Activated CD4-positive, alpha-beta T cell treated with anti-CD3 and anti-CD28 coated beads, Interleukin-2, amount 10 ng/mL, durations not matched to agents 24 days and 14 days (primary cell): ENCODE results near the gene GLOD4. TPM values are rescaled to one million over a fixed set of nuclear protein-coding genes. Genes with fewer than 3 reads are reported as not detected.
"Not testable (repeated sequence)": the region's sequence is repeated elsewhere in the genome, so short reads cannot be mapped to it uniquely, and the experiment has no call there.

Source experiments
- DNase-seq: peaks from one replicate; pipeline ENCODE4 v3.0.0; 2022
- H3K27ac Mint-ChIP-seq: one replicate; pipeline ENCODE4 v1.8.0; 2022; ENCODE audit warnings: mild to moderate bottlenecking, mixed read lengths
- H3K27me3 Mint-ChIP-seq: one replicate; pipeline ENCODE4 v1.8.0; 2022; ENCODE audit warnings: mixed read lengths
- H3K36me3 Mint-ChIP-seq: one replicate; pipeline ENCODE4 v1.8.0; 2022; ENCODE audit warnings: low read depth, mild to moderate bottlenecking, mixed read lengths
- H3K4me1 Mint-ChIP-seq: one replicate; pipeline ENCODE4 v1.8.0; 2021; ENCODE audit warnings: mixed read lengths
- H3K4me3 Mint-ChIP-seq: one replicate; pipeline ENCODE4 v1.8.0; 2022; ENCODE audit warnings: mild to moderate bottlenecking, moderate library complexity, mixed read lengths
- H3K9me3 Mint-ChIP-seq: one replicate; pipeline ENCODE4 v1.8.0; 2021; ENCODE audit warnings: mixed read lengths
- intact Hi-C: fragments of 100-400 bp; cut with micrococcal nuclease; formaldehyde crosslinking; loops from one replicate; pipeline ENCODE4 v1.15.1; 2023
- total RNA-seq: library from RNA; stranded (reverse); gene quantifications from 2 replicates; pipeline ENCODE4 v1.2.3, GENCODE V29; 2022

The GLOD4 gene
- total RNA-seq, 1 donor from 2014 or later: 82.4 TPM

DNA sequence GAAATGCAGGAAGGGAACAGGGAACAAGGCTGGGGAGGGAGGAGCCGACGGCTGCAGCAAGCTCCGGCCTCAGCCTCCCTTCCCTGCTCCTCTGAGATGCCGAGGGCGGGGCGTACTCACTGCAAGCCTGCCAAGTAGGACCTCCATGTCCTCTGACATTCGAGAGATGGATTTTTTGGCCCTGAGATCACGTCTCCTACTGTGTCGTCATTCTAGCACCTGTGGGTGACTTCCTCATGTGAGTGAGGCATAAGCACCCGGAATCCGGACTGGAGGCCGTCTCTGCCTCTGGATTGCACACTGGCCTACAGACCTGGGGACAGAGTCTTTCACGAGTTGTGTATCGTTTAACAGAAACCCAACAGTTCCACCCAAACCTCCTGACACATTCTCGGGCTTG lies 14.5 kb upstream of the GLOD4 start:
- no peak overlapping the region for H3K27ac Mint-ChIP-seq
- DNase-seq: no peak
- intact Hi-C loops: loop anchor here (5.0 kb wide), 1 partner anchor 201 kb away; the partner anchor contains the start of gene TIMM22
- H3K4me3 Mint-ChIP-seq: no peak overlapping the region
- no peaks in the 10 kb centered on the region for H3K27me3 Mint-ChIP-seq
- no peaks in the 10 kb centered on the region for H3K9me3 Mint-ChIP-seq
- H3K36me3 Mint-ChIP-seq: peaks cover 16% of the 10 kb centered on the region
- H3K4me1 Mint-ChIP-seq: peaks cover 4% of the 10 kb centered on the region

DNA sequence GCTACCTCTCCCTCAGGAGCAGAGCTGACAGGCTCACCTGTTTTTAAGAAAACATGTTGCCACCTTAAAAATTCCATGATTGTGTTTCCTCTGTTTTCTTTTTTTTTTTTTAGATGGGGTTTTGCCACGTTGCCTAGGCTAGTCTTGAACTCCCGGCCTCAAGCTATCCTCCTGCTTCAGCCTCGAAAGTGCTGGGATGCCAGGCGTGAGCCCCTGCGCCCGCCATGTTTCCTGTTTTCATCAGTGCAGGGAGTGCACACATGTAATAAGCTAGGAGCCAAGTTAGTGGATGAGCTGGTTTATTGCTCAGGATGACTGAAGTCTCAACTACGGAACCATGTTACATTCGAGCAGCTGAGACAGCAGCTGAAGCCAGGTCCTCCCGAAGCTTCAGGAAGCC lies 13.6 kb upstream of the GLOD4 start:
- no peak overlapping the region for H3K4me3 Mint-ChIP-seq
- H3K4me1 Mint-ChIP-seq: peaks cover 4% of the 10 kb centered on the region
- H3K27me3 Mint-ChIP-seq: no peaks in the 10 kb centered on the region
- no peak for DNase-seq
- H3K27ac Mint-ChIP-seq: no peak overlapping the region
- no peaks in the 10 kb centered on the region for H3K9me3 Mint-ChIP-seq
- peaks cover 23% of the 10 kb centered on the region for H3K36me3 Mint-ChIP-seq
- intact Hi-C loops: loop anchor here (1.0 to 5.0 kb wide), 2 partner anchors 186 to 202 kb away; partner anchors contain the start of gene TIMM22

DNA sequence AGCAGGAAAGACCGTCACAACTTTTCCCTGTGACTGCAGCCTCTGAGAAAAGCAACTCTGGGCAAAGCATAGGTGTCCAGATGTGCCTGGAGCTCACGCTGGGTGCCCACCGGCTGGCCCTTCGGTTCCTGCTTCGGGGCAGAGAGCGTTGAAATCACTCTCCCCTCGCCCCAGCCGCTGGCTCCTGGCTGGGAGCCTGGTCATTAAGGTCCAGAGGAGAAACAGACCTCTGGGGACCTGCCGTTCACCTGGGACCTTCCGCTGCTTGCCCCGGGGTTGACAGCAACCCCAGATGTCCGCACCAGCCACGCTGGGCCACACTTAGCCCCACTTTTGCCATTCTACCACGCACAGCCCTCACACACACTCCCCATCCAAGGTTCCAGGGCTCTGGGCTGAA lies 13.2 kb upstream of the GLOD4 start:
- Mint-ChIP-seq H3K4me3 (no peak overlapping the region), H3K4me1 (peaks cover 4% of the 10 kb centered on the region), H3K27ac (no peak overlapping the region), H3K27me3 (no peaks in the 10 kb centered on the region), H3K9me3 (no peaks in the 10 kb centered on the region), H3K36me3 (peaks cover 23% of the 10 kb centered on the region)
- DNase-seq: no peak
- intact Hi-C loops: loop anchor here (1.0 to 5.0 kb wide), 2 partner anchors 186 to 202 kb away; partner anchors contain the start of gene TIMM22

DNA sequence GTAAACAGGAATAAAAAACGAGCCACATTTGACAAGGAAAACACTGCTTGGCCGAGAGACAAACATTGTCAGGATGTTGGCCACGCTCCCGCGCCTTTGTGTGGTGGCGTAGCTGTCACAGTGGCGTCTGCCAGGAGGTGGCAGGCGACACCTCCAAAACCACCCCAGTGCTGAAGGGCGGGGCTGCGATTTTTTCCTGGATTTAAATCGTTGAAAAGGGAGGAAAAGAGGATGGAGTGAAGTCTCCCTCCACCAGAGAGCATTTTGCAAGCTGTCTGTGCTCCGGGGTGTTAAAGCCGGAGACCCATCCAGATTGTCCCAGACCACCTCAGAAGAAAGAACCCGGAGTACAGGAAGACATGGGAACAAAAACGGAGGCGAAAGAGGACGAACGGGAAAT lies 12.8 kb upstream of the GLOD4 start:
- DNase-seq: peak; percentile 82
- peaks cover 25% of the 10 kb centered on the region for H3K36me3 Mint-ChIP-seq
- no peaks in the 10 kb centered on the region for H3K27me3 Mint-ChIP-seq
- no peaks in the 10 kb centered on the region for H3K9me3 Mint-ChIP-seq
- peaks cover 4% of the 10 kb centered on the region for H3K4me1 Mint-ChIP-seq
- no peak overlapping the region for H3K4me3 Mint-ChIP-seq
- intact Hi-C loops: loop anchor here (1.0 to 5.0 kb wide), 2 partner anchors 186 to 202 kb away; partner anchors contain the start of gene TIMM22
- no peak overlapping the region for H3K27ac Mint-ChIP-seq

DNA sequence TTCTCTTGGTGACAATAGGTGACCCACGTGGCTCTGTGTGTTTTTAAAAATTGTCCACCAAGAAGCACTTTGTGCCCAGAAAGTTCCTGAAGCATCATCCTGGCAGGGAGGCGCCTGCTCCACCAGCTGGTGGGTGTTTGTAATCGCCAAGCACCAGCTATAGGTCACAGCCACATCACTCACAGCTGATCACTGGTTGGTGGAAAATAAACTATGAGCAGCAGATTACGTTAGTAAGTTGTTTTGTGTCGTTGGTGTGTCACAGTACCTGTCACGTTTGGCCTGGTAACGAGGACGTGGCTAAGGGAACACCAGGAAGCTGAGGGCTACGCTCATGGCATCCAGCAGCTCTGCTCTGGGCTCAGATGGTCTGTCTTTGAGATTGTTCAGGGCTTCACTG lies 10.2 kb upstream of the GLOD4 start:
- no peaks in the 10 kb centered on the region for H3K27me3 Mint-ChIP-seq
- intact Hi-C loops: no loop called here
- H3K27ac Mint-ChIP-seq: no peak overlapping the region
- no peak overlapping the region for H3K4me3 Mint-ChIP-seq
- H3K4me1 Mint-ChIP-seq: peaks cover 4% of the 10 kb centered on the region
- peaks cover 36% of the 10 kb centered on the region for H3K36me3 Mint-ChIP-seq
- H3K9me3 Mint-ChIP-seq: no peaks in the 10 kb centered on the region
- DNase-seq: no peak

DNA sequence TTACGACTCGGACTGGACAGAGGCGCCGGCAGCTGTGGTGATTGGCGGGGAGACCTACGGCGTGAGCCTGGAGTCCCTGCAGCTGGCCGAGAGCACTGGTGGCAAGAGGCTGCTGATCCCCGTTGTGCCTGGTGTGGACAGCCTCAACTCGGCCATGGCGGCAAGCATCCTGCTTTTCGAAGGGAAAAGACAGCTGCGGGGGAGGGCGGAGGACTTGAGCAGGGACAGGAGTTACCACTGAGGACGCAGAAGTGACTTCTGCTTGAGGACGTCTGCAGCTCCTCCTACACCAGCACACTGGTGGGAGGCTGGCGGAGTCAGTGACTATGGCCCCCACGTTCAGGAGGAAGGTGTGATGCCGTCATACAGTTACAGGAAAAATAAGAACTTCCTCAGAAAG lies 9.7 kb upstream of the GLOD4 start:
- Mint-ChIP-seq H3K4me1 (peaks cover 4% of the 10 kb centered on the region), H3K27me3 (no peaks in the 10 kb centered on the region), H3K9me3 (no peaks in the 10 kb centered on the region), H3K4me3 (no peak overlapping the region), H3K36me3 (peaks cover 39% of the 10 kb centered on the region), H3K27ac (no peak overlapping the region)
- intact Hi-C loops: no loop called here
- no peak for DNase-seq

DNA sequence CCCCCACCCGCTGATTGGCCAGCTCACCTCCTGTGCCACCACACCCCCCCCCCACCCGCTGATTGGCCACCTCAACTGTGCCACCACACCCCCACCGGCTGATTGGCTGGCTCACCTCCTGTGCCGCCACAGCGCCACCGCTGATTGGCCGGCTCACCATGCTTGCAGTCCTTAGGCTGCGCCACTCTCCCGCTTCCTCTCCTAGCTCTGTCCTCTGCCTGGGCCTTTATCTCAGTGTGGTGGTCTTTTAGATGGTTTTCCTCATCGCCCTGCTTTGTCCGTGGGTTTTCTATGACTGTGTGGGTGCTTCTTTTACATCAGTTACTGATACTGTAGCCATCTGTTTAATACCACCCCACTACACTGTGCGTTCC lies 8.8 kb upstream of the GLOD4 start:
- H3K27me3 Mint-ChIP-seq, H3K4me1 Mint-ChIP-seq, H3K9me3 Mint-ChIP-seq, intact Hi-C loops, DNase-seq, H3K27ac Mint-ChIP-seq, H3K4me3 Mint-ChIP-seq: not testable (repeated sequence)
- peaks cover 39% of the 10 kb centered on the region for H3K36me3 Mint-ChIP-seq

DNA sequence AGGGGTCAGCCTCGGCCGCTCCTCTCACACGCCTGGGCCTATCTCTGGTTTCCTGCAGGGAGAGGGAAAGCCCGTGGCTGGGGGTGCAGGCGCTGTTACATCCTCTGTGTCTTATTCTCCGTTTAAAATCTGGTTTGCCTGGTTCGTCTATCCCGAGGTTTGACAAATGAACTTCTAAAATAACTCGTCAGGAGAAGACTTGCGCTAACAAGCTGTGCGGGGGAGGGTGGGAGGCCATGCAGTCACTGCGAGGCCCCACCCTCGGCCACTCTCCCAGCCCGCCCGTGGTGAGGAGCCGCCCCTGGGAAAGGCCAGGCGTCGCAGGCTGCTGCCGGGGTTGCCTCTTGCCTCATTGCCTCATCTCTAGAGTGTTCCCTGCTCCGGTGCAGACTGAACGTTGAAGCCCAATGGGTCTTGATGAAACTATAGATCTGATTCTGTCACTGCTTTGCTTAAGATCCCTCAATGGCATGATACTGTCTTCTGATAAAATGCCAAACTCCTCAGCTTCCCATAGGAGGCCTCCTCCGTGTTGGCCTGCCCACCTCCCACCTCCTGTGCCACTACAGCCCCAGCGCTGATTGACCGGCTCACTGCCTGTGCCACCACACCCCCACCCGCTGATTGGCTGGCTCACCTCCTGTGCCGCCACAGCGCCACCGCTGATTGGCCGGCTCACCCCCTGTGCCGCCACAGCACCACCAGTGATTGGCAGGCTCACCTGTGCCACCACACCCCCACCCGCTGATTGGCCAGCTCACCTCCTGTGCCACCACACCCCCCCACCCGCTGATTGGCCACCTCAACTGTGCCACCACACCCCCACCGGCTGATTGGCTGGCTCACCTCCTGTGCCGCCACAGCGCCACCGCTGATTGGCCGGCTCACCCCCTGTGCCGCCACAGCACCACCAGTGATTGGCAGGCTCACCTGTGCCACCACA lies 8.1 kb upstream of the GLOD4 start:
- peaks cover 39% of the 10 kb centered on the region for H3K36me3 Mint-ChIP-seq
- H3K4me1 Mint-ChIP-seq, DNase-seq, H3K4me3 Mint-ChIP-seq, H3K9me3 Mint-ChIP-seq, H3K27ac Mint-ChIP-seq, intact Hi-C loops, H3K27me3 Mint-ChIP-seq: not testable (repeated sequence)

DNA sequence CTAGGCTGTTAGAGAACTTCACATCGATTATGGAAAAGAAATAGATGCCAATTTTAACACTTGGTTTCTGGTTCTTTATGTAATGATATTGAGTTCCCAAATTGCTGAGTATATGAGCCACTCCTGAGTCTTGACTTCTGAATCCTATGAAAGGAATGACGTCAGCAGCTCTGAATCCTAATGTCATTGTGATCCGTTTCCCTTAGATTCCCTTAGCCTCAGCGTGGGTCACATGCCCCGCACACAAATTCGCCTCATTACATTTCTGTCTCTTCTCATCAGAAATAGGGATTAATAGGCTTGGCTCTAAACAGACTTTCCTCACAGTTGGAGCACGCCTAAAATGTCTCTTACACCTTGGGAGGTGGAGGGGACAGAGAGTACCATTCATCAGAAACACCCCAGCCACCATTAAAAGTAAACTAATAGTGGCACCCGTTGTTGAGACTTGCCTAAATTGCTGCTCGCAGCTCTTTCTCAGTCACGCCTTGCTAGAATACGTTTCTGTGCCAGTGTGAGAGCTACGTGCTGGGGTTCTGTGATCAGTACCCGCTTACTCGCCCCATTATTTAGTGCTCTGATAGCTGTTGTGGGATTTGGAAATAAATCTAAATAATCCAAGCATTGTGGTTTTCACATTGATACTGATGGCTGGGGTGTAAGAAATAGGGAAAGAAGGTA lies 7.2 kb upstream of the GLOD4 start:
- Mint-ChIP-seq H3K27ac (no peak overlapping the region), H3K36me3 (peaks cover 38% of the 10 kb centered on the region), H3K9me3 (no peaks in the 10 kb centered on the region), H3K4me3 (no peak overlapping the region), H3K4me1 (peaks cover 6% of the 10 kb centered on the region), H3K27me3 (no peaks in the 10 kb centered on the region)
- DNase-seq: no peak
- intact Hi-C loops: no loop called here

DNA sequence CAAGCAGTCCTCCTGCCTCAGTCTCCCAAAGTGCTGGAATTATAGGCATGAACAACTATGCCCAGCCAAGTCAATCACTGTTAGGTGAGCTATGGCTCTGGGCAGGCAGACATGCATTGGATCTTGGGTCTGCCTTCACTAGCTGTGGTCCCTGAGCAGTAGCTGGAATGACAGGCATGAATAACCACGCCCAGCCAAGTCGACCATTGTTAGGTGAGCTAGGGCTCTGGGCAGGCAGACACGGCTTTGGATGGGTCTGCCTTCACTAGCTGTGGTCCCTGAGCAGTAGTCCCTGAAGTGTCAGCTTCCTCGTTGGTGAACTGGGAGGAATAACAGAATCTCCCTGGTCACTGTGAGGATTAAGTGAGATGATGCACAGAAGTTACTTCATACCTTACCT lies 6.5 kb upstream of the GLOD4 start:
- H3K4me3 Mint-ChIP-seq: no peak overlapping the region
- DNase-seq: no peak
- H3K36me3 Mint-ChIP-seq: peaks cover 42% of the 10 kb centered on the region
- no peak overlapping the region for H3K27ac Mint-ChIP-seq
- H3K4me1 Mint-ChIP-seq: peaks cover 11% of the 10 kb centered on the region
- no peaks in the 10 kb centered on the region for H3K9me3 Mint-ChIP-seq
- H3K27me3 Mint-ChIP-seq: no peaks in the 10 kb centered on the region
- intact Hi-C loops: no loop called here

DNA sequence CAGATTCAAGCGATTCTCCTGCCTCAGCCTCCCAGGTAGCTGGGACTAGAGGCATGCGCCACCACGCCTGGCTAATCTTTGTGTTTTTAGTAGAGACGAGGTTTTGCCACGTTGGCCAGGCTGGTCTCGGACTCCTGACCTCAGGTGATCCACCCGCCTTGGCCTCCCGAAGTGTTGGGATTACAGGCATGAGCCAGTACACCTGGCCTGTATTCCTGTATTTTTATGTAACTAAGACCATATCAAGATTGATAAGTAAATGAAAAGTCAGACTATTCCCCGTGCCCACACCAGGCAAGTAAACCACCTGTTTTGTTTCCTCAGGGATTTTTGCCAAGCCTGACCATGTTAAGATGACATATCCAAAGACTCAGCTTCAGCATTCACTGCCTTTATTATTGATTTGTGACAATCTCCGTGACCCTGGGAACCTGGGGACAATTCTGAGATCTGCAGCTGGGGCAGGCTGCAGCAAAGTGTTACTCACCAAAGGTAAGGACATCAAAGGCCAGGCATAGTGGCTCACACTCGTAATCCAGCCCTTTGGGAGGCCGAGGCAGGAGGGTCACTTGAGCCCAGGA lies 5.7 kb upstream of the GLOD4 start:
- no peak for DNase-seq
- H3K4me3 Mint-ChIP-seq: no peak overlapping the region
- no peaks in the 10 kb centered on the region for H3K27me3 Mint-ChIP-seq
- peaks cover 47% of the 10 kb centered on the region for H3K36me3 Mint-ChIP-seq
- H3K27ac Mint-ChIP-seq: no peak overlapping the region
- intact Hi-C loops: no loop called here
- H3K9me3 Mint-ChIP-seq: no peaks in the 10 kb centered on the region
- peaks cover 17% of the 10 kb centered on the region for H3K4me1 Mint-ChIP-seq

DNA sequence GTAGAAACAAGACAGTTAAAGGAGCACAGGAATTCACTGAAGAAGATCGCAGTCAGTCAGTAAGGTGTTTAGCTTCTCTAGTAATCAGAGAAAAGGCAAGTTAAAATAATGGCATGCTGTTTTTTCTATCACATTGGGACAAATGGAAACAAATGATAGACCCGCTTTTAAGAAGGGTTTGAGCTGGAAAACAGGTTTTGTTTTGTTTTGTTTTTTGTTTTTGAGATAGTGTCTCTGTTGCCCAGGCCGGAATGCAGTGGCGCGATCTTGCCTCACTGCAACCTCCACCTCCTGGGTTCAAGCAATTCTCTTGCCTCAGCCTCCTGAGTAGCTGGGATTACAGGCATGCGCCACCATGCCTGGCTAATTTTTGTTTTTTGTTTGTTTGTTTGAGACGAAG lies 3.8 kb upstream of the GLOD4 start:
- DNase-seq, H3K4me3 Mint-ChIP-seq, intact Hi-C loops, H3K9me3 Mint-ChIP-seq, H3K27ac Mint-ChIP-seq, H3K27me3 Mint-ChIP-seq: not testable (repeated sequence)
- Mint-ChIP-seq H3K36me3 (peaks cover 40% of the 10 kb centered on the region), H3K4me1 (peaks cover 23% of the 10 kb centered on the region)

DNA sequence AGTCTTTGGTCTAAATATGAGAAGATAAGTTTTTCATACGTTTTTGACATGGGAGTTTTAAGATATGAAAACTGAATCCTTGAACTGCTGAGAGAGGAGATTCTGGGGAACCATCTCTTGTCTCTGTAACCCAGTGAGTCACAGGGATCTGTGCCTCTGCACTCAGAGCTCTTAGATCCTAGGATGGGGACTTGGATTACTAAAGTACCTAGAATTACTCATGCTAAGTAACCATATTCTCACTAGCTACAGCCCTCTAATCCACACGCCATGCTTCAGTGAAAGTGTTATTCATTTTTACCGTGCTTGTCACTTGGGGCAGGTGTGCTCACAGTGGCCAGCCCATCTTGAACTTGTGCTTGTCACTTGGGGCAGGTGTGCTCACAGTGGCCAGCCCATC lies 2.1 kb upstream of the GLOD4 start:
- Mint-ChIP-seq H3K36me3 (peaks cover 37% of the 10 kb centered on the region), H3K9me3 (no peaks in the 10 kb centered on the region), H3K27ac (peak overlapping the region; percentile 46), H3K27me3 (no peaks in the 10 kb centered on the region), H3K4me3 (peak overlapping the region; percentile 65), H3K4me1 (peaks cover 26% of the 10 kb centered on the region)
- DNase-seq: no peak
- intact Hi-C loops: loop anchor here (5.0 kb wide), 2 partner anchors 52 to 198 kb away; partner anchors contain the start of gene TLCD3A

DNA sequence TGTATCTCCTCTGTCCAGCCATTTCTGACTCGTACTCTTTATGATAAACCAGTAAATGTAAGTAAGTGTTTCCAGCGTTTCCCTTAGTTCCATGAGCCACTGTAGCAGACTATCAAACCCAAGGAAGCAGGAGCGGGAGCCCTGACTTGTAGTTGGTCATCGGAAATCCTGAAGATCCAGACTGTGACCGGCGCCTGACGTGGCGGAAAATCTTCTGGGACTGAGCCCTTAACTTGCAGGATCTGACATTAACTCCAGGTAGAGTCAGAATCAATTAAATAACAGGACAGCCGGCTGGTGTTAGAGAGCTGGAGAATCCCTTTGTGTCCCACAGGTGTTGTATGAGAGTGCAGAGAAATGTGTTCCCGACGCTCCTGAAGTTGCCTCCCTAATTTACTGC lies 4.0 kb downstream of the GLOD4 start:
- H3K27me3 Mint-ChIP-seq: no peaks in the 10 kb centered on the region
- no peaks in the 10 kb centered on the region for H3K9me3 Mint-ChIP-seq
- H3K4me3 Mint-ChIP-seq: no peak overlapping the region
- intact Hi-C loops: no loop called here
- DNase-seq: no peak
- peaks cover 31% of the 10 kb centered on the region for H3K4me1 Mint-ChIP-seq
- H3K27ac Mint-ChIP-seq: no peak overlapping the region
- peaks cover 66% of the 10 kb centered on the region for H3K36me3 Mint-ChIP-seq
